Medulla oblongata (tissue), 1 donor: ENCODE data around the gene MGAT1.
A peak's percentile ranks its signal among the peaks of the same experiment; 100 is the strongest.
"Not testable (repeated sequence)": the region's sequence is repeated elsewhere in the genome, so short reads cannot be mapped to it uniquely, and the experiment has no call there.

Experiments used
- DNase-seq: peaks from one replicate; pipeline ENCODE4 v3.0.0-alpha.2; 2015; ENCODE audit errors: extremely low spot score

MGAT1 gene

DNA sequence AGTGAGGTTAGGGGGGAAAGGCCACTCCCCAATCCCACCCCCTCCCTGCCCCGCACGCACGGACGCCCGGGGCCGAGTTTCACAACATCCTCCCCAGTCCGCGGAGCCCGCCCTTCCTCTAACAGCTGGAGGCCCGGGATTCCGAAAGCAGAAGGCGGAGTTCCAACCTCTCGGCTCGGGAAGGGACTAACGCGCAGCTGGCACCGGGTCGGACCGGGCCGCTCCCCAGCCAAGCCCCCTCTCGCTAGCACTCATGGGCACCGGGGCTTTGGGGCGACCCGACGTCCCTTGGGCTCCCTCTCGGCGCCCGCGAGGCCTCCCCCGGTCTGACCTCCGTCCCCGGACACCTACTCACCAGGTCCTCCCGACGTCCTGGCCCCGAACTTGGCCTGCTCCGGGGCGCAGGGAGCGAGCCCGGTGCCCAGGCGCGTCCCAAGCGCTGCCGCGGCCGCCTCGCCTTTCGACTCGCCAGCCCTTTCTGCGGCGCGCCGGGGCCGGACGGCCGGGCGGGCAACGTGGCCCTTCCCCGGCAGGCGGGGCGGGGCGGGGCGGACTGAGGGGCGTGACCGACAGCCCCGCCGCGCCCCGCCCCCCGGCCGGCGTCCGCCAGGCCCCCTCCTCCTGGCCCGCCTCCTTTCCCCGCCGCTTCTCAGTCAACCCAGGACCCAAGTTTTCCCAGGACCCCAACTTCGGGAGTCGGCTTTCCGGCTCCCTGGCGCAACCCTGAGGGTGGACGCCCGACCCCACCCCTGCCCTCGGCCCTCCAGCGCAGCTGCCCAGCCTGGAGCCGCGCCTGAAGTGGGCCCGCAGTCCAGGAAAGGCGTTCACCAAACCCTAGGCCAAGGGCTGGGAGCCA lies at the start of gene MGAT1:
Gene MGAT1, minus strand, starts transcription at position 482 of the 856 bp plus-strand sequence. CDS start 9,835 bp downstream, outside the sequence.
- DNase-seq: peak; percentile 78

DNA sequence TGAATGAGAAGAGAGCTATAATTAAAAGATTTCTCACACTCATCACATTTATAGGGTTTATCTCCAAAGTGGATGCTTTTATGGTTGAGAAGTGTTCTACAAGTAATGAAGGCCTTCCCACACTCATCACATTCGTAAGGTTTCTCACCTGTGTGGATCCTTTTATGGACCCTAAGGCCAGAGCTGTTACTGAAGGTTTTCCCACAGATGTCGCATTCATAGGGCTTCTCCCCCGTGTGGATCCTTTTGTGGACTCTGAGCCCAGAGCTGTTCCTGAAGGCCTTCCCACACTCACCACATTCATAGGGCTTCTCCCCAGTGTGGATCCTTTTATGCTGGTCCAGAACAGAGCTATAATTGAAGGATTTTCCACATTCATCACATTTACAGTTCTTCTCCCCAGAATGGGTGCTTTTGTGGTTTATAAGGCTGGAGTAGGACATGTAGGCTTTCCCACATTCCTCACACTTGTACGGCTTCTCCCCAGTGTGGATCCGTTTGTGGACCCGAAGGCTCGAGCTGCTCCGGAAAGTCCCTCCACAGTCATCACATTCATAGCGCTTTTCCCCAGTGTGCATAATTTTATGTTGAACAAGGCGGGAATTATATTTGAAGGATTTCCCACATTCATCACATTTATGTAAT lies 48.0 kb upstream of the MGAT1 start:
- DNase-seq: no peak

DNA sequence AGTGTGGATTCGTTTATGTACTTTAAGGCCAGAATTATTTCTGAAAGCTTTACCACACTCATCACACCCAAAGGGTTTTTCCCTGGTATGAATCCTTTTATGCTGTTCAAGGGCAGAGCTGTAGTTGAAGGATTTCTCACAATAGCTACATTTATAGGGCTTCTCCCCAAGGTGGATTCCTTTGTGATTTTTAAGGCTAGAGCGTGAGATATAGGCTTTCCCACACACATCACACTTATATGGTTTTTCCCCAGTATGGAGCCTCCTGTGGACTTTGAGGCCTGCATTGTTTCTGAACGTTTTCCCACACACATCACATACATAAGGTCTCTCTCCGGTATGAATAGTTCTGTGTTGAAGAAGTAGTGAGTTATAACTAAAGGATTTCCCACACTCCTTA lies 47.2 kb upstream of the MGAT1 start:
- DNase-seq: no peak

DNA sequence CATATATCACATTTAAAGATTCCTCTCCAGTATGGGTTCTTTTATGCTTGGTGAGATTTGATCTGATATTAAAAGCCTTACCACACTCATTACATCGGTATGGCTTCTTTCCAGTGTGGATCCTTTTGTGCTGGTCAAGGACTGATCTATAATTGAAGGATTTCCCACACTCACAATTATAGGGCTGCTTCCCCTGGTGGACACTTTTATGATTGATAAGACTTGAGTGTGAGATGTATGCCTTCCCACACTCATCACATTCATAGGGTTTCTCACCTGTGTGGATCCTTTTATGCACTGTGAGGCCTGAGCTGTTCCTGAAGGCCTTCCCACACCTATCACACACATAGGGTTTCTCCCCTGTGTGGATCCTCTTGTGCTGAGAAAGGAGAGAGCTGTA lies 46.3 kb upstream of the MGAT1 start:
- no peak for DNase-seq

DNA sequence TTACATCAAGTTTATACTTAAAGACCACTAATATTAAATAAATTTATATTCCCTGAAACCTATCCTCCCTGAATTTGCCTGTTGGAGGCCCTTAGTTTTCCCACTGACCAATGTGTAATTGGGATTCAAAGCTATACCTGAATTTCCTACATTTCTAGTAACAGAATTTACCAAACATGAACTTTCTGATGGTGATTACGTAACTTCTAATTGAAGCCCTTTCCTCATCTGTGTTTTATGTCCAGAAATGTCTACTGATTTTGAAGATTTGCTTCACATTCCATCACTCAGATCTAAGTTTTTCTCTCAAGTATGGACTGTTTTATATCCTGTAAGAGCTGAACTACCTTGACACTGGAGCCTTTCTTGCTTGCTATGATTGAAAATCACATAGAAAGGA lies 45.7 kb upstream of the MGAT1 start:
- no peak for DNase-seq

DNA sequence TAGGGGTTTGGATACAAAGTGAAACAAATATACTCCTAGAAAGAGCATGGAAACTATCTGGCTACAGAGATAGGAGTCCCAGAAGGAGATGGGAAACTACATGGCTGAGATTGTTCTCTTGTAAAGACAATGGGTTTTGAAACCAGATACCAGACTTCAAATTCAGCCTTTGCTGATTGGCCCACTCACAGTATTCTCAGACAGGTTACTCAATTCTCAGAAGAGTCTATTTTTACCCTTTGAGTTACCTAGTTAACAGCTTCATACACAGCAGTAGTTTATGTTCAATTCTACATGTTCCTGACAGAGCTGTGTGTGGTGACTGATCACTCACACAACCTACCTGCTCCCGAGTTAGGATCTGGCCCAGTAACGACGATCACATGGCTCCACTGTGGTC lies 44.4 kb upstream of the MGAT1 start:
- no peak for DNase-seq

DNA sequence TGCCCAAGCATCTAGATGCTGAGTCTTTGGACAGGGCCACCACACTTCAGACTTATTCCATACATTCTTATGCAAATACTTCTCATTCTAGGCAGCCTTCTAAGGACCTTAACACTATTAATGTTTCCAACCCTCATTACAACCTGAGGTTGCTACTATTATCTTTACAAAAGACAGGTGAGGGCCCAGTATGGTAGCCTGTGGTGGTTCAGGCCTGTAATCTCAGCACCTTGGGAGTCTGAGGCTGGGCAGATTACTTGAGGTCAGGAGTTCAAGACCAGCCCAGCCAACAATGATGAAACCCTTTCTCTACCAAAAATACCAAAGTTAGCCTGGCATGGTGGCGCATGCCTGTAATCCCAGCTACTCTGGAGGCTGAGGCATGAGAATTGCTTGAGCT lies 42.3 kb upstream of the MGAT1 start:
- no peak for DNase-seq

DNA sequence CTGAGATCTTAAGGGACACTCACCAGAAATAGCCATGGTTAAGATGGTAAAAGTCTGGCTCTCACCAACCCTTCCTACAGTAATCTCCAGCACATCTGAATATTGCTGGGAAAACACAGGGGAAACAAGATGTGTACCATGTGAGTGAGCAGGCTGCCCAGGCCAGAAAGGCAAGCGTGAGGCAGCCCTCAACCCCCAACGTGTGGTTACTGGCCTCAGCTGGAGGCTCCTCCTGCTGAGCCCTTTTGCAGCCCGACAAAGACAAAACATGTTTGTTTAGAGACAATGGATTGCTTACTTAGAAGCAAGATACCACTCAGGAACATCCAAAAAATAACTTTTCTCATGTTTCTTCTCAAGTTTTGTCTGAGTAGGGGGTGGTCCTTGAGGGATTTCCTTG lies 41.8 kb upstream of the MGAT1 start:
- no peak for DNase-seq

DNA sequence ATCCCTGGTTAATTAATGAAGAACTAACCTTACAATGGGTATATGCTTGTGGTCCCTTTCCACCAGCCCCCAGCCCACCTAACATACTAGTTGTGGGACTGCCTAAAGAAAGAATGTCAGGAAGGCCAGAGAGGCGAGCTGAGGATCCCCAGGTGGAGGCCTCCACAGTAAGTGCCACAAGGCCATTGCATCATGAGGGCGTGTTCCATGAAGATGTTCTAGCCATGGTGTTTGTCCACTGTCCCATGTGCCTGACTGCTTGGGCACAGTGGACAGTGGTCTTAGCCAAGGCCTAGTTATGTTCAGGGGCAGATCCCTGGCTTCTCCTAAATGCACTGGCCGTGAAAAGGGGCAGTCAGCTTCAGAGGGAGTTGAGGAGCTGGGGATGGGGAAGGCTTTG lies 37.3 kb upstream of the MGAT1 start:
- no peak for DNase-seq

DNA sequence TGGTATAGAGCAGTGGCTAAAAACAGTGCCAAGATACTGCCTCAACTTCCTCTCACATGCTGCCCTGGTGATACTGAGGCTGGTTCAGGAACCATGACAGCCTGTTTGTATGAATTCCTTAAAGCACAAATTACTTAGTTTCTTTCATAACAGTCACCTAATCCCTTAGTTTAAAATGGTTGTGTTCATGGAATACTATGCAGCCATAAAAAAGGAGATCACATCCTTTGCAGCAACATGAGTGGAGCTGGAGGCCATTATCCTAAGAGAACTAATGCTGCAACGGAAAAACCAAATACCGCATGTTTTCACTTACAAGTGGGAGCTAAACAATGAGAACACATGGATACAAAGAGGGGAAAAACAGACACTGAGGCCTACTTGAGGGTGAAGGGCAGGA lies 36.6 kb upstream of the MGAT1 start:
- DNase-seq: no peak

DNA sequence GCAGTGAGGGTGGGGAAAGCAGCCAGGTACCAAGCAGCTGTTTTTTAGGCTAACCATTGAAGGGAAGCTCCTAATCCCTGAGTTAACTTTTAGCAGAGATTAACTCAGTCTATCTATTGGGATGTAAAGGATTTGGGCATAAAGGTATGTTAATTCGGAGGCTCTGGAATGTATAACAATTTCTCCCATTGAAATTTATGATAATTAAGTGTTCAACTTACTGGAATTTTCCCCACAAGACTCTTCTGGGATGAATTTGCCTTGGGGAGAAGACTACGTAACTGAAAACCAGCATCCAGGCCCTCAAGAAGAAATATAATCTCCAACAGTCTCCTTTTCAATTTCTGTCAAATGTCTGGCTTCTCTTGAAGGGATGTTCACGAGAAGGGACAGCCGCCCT lies 34.9 kb upstream of the MGAT1 start:
- DNase-seq: no peak

DNA sequence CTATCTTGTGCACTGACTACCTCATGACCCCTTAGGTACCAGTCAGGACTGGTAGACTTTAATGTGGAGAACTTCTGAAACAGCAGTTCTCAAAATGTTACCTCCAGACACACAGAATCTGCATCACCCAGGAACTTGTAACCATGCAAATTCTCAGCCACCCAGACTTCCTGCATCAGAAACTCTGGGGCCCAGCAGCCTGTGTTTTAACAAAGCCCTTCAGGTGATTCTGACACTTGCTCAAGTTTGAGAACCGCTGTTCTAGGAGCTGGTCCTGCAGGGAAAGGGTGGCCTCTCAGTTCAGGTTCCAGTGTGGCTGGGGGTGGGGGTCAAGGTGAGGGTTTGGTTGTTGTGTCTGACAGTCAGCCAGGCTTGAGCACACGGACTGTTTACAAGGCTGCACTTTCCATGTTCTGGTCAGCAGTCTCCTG lies 30.0 kb upstream of the MGAT1 start:
- no peak for DNase-seq

DNA sequence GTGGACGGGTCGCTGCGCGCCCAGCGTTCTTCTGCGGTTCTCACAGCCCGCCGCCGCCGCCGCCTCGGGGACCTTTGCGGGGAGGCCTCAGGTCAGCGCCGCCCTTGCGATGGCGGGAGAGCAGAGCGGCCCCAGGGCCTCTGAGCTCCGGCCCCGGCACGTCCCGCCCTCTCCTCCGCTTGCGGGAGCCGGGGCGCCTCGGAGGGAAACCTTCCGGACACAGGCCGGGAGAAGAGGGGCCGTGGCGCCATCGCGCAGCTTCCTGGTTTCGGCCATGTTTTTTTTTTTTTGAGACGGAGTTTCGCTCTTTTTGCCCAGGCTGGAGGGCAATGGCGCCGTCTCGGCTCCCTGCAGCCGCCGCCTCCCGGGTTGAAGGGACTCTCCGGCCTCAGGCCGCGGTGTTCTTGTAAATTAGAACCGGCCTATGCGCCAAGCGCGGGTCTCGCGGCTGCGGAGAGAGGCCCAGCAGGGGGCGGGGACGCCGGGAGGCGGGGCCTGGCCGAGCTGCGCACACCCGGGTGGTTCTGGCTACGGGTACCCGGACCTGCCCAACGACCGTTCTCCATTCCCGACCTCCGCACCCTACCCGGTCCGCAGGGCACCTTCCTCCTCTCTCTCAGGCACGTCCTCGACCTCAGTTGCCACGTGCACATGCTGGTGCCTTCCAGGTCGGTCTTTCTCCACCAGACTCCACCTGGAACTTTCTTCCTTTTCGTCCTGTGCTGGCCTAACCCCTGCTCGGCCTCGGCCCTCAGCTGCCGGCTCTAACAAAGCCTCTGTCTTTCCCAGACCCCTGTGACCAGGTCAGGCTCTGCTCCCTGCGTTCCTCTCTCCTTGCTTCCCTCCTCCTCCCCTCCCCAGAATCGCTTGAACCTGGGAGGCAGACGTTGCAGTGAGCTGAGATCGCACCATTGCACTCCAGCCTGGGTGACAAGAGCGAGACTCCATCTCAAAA lies 28.8 kb upstream of the MGAT1 start:
- DNase-seq: peak; percentile 83

DNA sequence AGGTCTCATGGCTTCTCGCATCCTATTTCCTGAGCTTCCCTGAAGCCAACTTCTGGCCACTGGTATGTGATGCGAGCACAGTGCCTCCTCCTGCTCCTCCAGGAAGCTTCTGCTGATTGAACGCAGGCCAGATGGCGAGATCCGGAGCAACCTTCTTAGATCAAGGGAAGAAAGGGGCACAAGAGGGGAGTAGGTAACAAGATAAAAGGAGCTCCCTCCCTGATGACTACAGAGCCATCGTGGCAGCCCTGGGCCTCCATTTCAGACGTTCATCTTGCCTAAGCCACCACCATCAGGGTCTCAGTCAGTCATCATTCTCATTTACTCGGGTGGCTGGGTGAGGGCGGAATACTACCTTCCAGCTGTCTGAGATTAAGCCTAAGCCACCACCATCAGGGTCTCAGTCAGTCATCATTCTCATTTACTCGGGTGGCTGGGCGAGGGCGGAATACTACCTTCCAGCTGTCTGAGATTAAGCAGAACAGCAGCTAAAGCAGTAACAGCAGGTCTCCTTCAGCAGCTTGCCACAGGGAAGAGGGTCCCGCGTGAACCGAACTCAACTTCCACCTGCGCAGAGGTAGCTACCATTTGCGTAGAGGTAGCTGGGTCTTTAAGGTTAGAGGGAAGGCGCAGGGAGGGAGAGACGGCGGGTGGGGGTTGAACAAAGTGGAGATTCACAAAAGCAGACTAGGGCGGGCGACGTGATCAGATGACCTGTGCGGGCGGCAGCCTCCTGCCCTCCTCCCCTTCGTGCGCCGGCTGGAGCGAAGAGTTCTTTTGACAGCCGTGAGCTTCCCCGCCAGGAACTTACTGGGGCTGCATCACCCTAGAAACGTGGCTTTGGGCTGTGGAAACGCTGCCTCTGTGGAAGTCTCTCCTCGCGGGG lies 27.9 kb upstream of the MGAT1 start:
- DNase-seq: peak; percentile 74

DNA sequence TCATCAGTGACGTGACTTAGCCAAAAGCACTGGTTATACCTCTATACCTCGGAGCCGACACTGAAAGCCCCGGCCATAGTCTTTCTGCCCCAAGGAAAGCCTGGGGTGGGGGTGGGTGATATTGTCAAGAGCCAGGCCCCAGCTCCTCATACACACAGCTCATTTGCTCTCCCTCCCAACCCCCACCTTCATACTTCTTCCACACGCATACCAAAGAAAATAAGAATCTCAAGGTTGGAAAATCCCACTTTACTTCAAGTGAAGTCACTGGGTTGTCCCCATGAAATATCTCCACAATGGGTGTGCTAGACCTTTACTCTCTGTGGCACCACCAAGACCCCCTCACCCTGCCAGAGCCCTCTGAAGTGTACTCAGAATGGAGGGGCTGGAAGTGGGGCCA lies 27.1 kb upstream of the MGAT1 start:
- DNase-seq: no peak

DNA sequence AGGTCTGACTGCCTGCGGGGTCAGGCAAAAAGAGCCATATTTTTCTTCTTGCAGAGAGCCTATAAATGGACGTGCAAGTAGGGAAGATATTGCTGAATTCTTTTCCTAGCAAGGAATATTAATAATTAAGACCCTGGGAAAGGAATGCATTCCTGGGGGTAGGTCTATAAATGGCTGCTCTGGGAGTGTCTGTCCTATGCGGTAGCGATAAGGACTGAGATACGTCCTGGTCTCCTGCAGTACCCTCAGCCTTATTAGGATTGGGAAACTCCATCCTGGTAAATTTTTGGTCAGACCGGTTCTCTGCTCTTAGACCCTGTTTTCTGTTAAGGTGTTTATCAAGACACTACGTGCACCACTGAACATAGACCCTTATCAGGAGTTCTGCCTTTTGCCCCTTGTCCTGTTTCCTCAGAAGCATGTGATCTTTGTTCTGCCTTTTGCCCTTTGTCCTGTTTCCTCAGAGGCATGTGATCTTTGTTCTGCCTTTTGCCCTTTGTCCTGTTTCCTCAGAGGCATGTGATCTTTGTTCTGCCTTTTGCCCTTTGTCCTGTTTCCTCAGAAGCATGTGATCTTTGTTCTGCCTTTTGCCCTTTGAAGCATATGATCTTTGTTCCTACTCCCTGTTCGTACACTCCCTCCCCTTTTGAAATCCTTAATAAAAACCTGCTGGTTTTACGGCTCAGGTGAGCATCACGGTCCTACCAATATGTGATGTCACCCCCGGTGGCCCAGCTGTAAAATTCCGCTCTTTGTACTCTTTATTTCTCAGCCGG lies 26.3 kb upstream of the MGAT1 start:
- DNase-seq: not testable (repeated sequence)

DNA sequence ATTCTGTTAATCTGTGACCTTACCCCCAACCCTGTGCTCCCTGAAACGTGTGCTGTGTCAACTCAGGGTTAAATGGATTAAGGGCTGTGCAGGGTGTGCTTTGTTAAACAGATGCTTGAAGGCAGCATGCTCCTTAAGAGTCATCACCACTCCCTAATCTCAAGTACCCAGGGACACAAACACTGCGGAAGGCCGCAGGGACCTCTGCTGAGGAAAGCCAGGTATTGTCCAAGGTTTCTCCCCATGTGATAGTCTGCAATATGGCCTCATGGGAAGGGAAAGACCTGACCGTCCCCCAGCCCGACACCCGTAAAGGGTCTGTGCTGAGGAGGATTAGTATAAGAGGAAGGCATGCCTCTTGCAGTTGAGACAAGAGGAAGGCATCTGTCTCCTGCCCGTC lies 24.8 kb upstream of the MGAT1 start:
- not testable (repeated sequence) for DNase-seq

DNA sequence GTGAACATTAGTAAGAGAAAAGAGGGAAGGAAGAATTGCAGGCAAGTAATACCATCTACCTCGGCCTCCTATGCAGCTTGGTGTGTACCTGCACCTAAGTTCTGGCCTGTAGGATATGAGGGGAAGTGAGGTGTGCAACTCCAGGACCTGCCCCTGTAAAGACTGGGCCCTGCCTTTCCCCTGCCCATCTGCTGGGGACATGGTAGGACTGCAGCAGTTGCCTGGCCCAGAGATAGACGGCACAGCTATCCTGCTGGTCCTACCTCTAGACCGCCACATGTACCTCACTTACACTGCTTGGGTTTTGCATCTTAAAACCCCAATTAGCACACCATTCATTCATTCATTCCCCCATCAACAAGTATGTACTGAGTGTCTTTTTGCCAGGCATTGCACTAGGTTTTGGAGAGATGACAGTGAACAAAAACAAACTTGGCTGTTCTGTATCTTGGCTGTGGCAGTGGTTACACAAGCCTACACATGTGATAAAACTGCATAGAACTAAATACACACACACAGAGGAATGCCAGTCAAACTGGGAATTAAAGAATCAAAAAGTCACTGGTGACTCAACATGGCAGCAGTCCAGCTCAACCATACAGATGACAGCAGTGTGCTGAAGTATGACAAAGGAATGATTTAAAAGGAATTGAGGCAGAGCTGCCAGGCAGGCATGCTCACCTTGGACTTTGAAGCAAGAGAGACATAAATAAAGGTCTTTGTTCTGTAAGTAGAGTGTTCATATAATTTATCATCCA lies 23.3 kb upstream of the MGAT1 start:
- peak; percentile 6 for DNase-seq

DNA sequence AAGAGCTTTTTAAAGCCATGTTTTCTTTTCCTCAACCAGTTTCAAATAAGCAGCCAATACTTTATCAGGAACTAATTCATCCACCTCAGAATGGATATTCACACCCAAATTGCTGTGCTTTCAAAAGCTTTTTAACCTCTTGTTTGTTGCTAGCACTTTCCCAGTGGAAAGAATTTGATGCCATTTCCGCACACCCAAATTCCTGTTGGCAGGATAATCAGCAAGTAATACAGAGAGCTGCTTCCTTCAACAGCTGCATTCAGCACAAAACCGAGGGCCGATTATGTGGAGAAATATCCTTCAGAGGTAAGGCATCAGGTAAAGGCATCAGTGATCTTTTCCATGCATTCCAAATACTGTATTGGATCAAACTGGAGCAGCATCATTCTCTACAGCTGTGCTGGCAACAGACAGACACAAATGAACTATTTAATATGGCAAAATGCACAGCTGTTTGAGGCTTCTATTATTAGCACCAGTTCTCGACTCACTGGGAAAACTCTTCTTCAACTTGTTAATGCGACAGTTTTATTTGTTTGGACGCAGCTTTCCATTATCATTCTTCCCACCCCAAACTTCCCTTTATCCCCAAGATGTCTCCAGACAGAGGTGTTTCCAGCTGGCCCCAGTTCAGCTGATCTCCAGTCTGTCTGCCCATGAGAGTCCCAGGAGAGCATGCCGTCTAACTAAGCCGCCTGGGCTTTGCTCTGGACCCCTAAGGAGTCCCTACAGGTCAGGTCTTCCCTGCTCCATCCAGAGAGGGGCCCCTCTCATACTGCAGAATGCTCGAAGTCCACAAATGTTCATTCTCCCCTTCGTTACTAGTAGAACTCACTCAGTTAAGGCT lies 22.2 kb upstream of the MGAT1 start:
- no peak for DNase-seq
